Measurements from ENCODE around the gene SYCP2.

DNA sequence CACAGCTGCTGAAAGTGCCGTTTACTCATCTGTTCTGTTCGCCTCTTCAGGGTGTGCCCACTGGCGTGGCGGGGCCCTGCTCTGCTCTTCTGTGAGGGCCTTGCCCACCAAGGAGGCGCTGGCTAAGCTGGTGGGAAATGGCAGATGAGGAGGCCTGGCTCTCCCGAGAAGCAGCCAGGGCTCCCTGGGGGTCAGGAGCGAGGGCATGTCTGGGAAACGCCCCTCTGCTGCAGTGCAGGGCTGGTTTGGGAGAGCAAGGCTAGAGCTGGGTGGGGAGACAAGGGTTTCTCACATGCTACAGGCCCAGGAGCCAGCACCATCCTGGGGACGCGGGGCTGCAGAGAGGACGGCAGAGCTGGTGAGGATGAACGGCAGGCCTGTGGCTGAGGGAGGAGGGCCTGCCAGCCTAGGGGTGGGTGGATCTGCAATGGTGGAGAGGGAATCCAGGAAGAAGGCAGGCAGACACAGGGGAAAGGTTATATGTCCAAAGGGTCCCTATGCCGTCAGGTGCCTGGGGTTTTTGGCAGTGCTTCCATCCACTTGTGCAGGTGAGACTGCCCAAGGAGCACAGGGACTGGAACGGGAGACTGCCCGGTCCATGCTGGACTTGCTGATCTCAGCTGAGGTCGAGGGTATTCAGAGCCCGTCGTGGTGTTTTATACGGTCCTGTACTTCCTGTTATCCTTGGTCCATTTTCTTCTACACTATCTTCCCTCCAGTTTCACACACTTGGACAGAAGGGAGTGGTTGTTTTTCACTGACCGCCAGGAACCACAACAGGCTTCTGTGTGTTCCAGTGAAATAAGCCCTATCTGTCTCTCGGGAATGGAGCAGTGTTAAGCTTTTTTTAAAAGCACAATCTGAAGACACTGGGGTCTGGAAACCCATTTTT, 119.2 kb downstream of the SYCP2 start:
- TF ChIP-seq, protein P1, sequence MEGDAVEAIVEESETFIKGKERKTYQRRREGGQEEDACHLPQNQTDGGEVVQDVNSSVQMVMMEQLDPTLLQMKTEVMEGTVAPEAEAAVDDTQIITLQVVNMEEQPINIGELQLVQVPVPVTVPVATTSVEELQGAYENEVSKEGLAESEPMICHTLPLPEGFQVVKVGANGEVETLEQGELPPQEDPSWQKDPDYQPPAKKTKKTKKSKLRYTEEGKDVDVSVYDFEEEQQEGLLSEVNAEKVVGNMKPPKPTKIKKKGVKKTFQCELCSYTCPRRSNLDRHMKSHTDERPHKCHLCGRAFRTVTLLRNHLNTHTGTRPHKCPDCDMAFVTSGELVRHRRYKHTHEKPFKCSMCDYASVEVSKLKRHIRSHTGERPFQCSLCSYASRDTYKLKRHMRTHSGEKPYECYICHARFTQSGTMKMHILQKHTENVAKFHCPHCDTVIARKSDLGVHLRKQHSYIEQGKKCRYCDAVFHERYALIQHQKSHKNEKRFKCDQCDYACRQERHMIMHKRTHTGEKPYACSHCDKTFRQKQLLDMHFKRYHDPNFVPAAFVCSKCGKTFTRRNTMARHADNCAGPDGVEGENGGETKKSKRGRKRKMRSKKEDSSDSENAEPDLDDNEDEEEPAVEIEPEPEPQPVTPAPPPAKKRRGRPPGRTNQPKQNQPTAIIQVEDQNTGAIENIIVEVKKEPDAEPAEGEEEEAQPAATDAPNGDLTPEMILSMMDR (conservative IDR thresholded peaks at IDR 0.05; ENCODE audit: low read depth, low read length), result no peak
- TF ChIP-seq EZH2 (IDR thresholded peaks at IDR 0.05; ENCODE audit: borderline replicate concordance, low read depth, low read length, poor library complexity, severe bottlenecking), result no peak

All from A673 (cell line).